Measurements from ENCODE around the gene RHBDF1.
A peak's percentile ranks its signal among the peaks of the same experiment; 100 is the strongest.

Gene RHBDF1

DNA sequence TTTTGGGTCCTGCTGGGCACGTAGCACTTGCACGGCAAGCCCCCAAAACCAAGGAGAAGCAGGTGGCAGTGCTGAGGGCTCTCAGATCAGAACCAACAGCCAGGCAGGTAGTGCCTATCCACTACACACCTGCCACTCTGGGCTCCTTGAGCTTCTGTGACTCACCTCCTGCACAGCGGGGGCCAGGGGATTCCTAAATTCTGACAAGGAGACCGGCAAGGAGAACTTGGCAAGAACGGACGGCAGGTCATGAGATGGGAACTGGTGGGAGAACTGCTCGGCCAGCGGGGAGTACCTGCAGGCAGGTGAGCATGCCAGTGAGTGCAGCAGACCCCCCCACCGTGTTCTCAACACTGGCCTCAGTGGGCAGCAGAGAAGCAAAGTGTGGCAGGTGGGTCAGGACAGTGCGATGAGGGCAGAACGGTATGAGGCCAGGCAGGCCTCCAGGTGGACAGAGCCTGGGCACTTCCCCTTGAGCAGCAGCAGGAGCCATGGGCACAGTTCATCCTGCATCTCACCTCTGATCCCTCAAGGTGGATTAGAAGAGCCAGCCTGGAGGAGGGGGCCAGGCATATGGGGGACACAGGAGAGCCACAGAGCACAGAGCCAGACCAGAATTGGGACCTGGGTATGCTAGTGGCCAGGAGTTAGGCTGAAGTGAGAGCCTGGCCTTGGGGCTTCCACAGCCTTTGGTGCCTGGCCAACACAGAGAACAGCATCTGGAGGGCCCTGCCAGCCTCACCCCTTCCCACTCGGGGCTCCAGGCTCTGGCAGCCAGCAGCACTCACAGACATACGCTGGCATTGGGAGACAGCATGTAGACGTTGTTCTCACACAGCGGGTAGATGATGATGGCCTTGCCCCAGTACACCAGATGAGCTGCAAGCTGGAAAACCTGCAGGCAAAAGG is 20.3 kb upstream of the RHBDF1 start:
- no peak for DNase-seq

DNA sequence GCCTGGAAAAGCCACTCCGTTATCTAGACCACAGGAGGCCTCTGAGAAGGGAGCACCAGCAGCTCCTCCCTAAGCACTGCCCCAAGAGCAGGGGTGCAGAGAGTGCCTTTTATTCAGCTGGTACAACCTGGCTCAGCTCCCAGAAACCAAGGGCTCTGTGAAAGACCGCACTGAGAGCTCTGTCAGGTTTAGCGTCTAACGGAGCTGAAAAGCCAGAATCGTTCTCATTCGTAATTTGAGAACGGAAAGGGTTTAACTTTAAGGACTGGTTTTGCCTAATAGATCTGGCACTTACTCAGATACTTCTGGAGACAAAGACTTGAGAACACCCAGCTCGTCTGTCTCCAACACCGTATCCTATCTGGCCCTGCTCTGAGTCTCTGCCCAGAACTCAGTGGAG is 19.1 kb upstream of the RHBDF1 start:
- peak; percentile 89 for DNase-seq

DNA sequence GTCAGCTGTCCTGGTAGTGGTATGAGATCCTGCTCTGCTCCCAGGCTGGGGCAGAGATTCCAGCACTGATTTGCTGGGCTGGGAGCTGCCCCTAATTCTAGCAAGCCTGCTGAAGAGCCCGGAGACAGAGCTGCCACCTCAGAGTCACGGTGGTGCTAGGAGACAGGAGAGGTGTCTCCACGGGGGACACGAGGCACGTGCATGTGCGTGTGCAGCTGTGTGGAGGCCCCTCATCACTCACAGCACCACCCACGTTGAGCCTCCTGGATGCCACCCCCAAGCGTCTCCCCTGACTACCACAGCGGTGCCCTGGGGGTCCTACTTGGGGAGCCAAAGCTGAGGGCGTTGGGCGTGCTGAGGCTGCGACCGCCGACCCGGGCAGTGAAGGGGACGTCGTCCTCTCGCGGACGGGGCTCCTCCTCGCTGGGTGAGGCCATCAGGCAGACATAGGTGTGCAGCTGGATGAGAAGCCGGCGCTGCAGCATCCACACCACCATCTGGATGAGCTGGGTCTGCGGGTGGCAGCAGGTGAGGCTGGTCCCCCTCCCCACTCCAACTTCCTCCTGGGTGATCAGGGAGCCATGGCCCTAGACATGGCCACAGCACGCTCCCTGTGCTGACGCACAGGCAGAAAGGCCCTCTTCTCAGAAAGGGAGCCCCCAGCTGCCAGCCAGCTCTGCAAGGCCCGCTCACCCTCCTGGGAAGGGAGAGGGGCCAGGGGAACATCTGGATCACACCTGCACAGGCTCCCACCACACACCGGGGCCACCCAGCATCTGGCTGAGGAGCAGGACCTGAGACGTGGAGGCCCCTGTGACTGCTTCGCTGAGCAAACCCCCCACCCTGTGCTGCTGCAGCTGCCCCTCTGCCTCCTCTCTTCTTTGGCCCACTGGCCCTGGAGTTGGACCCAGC is 17.2 kb upstream of the RHBDF1 start:
- DNase-seq = no peak

DNA sequence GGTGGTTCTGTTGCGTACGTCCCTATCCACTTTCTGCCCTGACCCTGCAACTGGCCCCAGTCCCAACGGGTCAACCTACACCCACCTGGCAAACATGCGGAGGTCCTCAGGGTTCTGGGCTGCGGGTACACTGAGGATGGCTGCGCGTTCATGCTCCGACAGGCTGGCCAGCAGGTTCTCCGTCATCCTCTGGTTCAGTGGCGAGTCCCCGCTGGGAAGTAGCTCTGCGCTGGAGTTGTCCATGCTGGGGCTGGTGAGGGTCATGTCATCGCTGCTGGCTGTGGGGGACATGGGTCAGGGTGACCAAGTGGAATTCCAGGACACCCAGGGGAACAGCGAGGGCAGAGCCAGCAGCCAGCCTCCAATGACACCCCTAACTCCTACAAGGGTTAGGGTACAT is 16.2 kb upstream of the RHBDF1 start:
- no peak for DNase-seq

DNA sequence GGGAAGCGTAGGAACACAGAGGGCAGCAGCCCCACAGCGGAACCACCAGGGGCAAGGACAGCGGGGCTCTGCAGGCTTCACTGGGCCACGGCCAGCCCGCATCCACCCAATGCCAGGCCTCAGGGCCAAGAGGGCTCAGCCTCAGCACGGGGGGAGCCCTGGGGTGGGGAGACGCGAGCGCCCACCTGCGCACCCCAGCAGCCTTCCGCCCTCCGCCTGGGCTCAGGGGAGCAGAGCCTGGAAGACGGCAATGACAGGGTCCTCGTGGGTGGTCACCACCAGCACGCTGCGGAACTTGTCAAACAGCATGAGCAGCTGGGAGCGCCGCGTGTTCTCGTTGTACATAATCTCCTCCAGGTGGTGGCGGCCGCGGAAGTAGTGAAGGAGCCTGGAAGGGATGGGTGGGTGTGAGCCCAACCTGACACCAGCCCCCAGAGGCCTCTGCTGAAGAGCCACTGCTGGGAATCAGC is 14.1 kb upstream of the RHBDF1 start:
- DNase-seq = no peak

DNA sequence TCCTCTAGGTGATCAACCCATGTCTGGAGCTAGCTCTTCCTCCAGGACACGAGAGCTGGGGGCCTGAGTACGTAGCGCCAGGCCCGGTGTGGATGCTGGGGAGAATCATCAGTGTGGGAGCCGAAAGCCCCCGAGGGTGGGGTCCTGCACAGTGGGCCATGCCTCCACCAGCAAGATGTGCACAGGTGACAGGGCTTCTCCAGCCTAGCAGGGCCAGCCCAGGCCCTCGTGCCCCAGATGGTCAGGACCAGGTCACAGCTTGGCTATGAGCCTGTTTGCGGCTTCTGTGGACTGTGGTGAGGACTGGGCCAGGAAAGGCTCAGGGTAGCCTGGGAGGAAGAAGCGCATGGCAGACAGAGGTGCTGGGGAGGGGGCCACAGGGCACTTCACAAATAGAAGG is 13.4 kb upstream of the RHBDF1 start:
- DNase-seq = peak; percentile 42

DNA sequence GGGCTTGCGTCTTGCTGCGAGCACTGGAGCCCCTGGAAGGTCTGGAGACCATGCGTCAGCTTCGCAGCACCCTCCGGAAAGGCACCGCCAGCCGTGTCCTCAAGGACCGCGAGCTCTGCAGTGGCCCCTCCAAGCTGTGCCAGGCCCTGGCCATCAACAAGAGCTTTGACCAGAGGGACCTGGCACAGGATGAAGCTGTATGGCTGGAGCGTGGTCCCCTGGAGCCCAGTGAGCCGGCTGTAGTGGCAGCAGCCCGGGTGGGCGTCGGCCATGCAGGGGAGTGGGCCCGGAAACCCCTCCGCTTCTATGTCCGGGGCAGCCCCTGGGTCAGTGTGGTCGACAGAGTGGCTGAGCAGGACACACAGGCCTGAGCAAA is 13.0 kb upstream of the RHBDF1 start:
- no peak for DNase-seq

DNA sequence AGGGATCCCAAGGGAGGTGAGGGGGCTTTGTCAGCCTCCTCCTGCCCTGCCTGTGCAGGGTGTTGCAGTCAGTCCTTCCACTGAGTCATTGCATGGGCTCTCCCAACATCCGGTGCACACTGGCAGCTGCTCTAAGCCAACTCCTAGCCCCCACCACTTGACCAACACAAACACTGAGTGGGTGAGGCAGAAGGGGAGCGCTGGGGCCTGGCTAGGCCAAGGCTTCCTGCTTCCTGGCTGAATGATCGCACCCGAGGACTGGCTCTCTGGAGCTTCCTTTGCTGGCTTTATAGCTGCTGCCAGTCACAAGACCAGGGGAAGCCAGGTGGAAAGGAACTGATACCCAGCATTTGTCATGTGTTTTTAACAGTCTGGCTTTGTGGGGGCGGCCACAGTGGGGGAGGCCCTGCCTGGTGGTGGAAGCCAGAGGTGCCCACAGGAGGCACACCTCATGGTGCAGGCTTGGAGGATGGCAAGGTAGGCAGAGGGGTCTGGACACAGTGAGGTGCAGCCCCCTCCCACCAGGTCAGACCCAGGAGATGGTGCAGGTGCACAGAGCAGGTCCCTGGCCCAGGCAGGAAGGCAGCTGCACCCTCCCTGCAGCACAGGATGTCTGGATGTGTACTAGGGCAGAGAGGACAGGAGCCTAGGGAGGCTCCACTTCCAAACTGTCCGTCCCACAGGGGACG is 12.4 kb upstream of the RHBDF1 start:
- DNase-seq = peak; percentile 92

DNA sequence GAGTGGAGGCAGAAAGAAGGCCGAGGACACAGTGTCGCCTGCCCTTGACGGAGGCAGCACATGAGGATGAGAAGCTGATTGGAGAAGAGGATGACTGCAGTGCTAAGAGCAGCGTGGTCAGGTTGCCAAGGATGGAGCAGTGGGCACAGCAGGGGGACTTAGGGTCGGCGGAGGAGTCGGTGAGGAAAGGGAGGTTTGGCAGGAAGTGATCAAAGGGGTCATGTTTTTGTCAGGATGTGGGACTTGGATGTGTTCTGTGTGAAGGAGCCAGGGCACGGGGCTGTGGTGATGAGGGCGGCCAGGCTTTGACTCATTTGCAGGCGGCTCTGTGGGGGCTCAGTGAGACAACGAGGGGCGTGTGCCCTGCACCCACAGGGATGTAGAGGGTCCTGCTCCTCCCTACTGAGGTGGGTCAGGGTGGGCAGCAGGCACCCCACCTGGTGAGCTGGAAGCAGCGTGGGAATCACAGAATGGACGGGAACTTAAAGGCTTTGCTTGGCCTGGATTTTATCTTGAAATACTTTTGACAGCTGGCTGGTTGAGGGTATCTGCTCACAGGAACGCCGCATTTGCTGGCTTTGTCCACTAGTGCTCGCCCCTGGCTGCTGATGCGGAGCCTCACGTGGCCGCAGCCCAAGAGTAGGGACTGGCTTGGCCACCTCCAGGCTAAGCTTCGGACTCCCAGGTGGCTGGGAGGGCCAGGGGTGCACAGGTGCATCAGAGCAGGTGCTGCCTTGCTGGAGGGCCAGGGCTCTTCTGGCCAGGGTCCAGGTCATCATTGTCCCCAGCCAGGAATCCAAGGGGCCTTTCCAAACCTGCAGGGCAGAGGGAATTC is 11.6 kb upstream of the RHBDF1 start:
- peak; percentile 44 for DNase-seq

DNA sequence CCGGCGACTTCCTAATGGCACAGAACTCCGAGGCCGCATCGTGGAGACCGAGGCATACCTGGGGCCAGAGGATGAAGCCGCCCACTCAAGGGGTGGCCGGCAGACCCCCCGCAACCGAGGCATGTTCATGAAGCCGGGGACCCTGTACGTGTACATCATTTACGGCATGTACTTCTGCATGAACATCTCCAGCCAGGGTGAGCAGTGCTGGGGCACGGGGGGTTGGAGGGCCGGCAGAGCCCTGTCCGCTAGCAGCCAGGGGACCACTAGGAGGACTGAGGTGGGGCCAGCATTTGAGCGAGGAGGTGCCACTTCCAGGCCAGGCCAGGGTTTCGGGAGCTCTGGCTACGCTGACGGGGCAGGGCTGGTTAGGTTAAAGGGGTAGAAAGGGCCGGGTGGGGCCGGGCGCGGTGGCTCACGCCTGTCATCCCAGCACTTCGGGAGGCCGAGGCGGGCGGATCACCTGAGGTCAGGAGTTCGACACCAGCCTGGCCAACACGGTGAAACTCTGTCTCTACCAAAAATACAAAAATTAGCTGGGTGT is 10.7 kb upstream of the RHBDF1 start:
- no peak for DNase-seq

DNA sequence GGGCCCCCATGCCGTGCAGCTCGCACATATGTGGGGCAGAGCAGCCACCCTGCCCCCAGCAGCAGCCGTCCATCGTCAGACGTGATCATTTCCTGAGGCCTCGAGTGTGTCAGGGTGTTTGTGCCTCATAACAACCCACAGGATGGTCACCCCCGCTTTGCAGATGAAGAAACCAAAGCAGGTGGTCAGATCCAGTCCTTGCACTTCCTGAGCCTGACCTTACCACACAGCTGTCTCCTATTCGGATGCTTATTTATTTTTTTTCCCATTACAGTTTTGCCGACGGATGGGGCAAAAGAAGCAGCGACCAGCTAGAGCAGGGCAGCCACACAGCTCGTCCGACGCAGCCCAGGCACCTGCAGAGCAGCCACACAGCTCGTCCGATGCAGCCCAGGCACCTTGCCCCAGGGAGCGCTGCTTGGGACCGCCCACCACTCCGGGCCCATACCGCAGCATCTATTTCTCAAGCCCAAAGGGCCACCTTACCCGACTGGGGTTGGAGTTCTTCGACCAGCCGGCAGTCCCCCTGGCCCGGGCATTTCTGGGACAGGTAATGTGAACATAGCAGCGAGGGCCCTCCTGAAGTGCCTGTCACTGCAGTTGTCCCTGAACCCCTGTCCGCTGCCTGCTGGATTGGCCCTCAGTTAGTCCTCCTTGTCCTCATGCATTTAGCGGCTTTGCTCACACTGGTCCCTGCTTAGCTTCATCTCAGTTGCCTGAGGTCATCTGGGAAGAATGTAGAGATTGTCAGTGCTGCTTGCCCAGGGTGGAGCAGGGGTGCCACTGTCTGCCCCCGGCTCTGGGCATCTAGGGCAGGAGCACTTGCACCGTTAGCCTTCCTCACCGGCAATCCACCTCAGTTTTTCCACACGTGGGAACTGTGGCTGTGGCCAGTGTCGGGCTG is 7.0 kb upstream of the RHBDF1 start:
- no peak for DNase-seq

DNA sequence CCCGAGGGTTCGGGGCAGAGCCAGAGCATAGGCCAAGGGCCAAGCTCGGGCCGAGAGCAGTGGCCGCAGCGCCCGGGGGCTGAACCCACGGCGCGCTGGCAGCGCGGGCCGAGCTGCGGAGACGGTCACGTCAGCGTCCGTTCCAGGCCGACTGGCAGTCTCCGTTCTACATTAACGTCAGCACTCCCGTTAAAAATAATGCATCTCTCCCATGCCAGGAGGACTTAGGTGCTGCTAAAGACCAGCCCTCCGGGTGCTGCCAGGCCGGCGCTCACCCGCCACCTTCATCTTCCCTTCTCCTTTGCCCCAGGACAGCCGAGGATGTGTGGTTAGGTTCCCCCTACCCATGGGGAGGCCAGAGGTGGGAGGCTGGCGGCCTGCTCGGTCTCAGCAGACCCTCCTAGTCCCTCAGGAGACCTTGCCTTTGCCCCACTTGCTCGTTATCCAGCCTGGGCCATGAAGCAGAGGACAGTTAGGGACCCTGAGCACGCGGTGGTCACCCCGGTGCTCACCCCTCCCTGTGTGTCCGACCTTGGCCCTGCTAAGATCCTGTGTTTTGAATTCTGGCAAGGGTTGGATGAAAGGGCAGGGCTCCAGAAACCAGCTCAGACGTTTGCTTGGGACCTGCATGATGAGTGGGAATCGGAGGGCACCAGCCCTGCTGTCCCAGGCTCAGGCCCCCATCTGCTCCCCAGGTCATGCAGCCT is 6.2 kb upstream of the RHBDF1 start:
- DNase-seq = peak; percentile 45

DNA sequence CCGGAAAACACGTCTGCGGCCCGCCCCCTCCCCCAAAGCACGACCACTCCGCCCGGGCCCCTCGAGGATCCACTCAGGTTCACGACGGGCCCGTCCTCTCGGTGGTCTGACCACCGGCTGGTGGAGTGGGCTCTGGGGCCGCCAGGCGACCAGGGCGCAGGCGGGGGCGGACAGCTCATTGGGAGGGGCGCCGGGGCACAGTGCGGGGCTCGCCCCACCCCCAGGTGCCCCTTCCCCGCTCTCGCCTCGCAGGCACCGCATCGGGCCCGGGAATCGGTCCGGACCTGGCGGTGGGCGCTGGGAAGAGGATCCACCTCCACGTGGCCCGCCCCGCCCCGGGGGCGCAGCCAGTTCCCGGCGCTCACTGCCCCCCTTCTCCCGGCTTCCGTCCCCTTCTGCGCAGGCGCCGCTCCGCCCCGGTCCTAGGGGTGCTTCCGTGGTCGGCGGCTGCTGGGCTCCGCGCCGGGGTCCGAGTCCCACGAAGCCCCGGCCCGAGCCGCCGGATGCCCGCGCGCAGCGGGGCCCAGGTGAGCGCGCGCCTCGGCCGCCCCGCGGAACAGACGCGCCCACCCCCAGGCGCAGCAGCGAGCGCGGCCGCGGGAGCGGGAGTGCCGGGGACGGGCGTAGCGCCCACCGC is 5.5 kb upstream of the RHBDF1 start, which contains the start of gene MPG:
Gene MPG (plus strand): TSS at position 419 of the 637 bp plus-strand sequence. CDS start 85 bp downstream, at position 504.
- DNase-seq = peak; percentile 91

DNA sequence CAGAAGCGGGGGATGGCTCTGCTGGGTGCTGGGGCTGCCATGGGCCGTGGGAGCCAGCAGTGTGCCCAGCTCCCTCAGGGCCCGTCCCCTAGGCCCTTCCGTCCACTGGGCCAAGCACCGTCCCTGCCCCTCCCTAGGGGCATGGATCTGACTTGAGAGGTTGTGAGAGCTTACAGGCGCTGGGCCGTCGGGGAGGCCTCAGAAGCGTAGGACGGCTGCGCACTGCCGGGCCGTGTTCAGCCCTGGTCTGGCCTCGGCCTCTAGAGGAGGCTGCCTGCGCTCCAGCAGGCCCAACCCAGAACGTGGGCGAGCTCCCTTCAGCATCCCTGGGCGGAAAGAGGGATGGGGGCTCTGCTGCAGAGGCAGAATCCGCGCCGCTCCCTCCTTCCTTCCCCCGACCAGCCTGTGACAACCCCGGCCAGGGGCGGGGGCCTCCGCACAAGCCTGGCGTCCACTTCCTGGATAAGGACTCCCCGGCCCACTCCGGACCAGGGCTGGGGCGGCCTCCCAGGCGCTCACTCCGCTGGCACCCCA is 4.9 kb upstream of the RHBDF1 start:
- peak; percentile 69 for DNase-seq

DNA sequence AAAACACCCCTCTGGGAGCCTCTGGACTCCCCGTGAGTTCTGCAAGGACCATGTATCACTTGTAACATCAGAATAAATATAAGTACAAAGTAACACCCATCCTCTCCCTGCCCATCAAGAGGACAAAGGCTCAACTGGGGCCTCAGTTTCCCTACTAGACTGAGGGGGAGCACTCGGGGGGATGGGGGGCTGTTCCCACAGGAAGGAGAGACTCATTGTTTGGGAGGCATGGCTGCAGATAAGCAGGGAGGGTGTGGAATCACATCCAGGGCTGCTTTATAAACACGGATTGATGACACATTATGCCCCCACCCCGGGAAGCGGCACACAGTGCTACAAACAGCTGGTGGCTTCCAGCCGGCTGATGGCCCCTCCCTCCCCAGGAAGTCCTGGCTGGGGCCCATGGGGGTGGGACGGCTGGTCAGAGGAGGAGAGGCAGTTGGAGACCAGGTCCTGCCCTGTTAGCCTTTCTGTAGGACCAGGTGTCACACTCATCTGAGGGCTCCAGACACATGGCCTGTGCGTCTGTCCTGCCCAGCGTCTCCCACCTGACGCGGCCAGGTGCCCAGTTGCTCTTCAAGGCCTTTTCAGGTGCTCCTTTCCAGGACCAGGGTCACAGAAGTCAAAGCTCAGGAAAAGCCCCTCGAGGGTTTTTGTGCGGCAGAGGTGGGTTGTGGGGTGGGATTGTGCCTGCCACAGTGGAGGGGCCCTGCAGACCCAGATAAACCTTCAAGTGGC is 4.3 kb upstream of the RHBDF1 start:
- DNase-seq = peak; percentile 64

DNA sequence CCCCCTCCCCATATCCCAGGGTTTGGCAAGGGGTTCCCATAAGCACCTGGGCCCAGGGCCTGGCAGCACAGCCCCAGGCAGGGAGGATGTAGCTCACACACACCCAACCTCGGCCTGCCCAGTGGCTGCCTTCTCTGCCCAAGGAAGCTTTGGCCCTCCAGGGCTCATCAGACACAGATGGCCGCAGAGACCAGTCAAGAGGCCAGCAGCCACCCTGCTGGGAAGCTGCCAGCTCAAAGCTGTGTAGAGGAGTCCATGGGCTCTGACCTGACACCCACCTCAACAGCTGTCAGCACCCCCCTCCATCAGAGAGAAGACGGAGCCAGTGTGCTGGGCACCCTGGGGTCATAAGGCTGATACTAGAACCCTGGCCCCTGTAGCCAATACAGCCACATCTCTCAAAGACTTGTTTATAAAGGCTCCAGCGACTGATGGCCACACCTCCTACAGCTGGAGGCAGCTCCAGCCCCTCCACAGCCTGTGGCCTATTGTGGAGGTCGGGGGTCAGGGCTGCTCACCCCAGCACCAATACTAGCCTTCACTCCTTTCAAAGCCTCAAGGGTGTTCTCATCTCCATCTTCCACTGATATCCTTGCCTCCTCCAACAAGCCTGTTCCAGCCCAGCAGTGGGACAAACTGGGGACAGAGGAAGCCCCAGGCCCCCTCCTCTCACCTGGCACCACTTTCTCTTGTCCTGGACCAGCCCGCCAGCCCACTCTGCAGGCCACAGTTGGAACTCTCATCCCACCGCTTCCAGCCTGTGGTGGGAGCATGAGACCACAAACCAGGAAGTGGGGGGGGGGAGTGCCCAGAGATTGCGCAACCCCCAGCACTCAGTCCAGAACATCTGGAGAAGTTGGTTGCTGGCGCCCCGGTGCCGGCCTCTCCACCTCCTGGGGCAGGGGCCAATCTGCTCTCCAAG is 3.4 kb upstream of the RHBDF1 start:
- DNase-seq = peak; percentile 89

DNA sequence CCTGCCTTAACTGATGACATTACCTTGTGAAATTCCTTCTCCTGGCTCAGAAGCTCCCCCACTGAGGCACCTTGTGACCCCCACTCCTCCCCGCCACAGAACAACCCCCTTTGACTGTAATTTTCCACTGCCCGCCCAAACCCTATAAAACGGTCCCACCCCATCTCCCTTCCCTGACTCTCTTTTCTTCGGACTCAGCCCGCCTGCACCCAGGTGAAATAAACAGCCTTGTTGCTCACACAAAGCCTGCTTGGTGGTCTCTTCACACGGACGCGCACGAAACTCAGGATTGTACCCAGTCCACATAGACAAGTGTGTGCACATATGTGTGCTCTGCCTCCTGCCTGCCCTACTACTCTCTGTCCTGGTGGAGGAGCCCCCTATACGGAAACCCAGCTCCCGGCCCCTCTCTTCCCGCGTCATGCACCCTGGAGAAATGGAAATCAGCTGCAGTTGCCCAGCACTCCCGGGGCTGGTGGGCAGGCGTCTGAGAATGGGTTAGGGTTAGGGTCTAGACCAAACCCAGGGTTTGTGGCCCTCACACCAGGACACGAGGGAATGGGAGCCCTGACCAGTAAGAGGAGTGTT is 2.4 kb upstream of the RHBDF1 start:
- DNase-seq = no peak

Measured in hematopoietic multipotent progenitor cell treated with erythropoietin and hydrocortisone succinate and interleukin-3 and kit ligand, for 4 days (in vitro differentiated cells).